HepG2 (cell line): Measurements from ENCODE around the gene DDX23. TPM values are rescaled to one million over a fixed set of nuclear protein-coding genes. Genes with fewer than 3 reads are reported as not detected.

Source experiments
- CEBPZ ChIP-seq: IDR thresholded peaks from 2 replicates; pipeline ENCODE4 v1.6.1; 2012; ENCODE audit warnings: low read length, improper control_type of control experiment
- KLF11 ChIP-seq: IDR thresholded peaks from 2 replicates; pipeline ENCODE4 v1.6.1; 2016; ENCODE audit warnings: missing compliant biosample characterization
- MAX ChIP-seq: IDR thresholded peaks from 2 replicates; pipeline ENCODE4 v1.6.1; 2012; ENCODE audit warnings: inconsistent platforms
- MAZ ChIP-seq, 2 experiments: sonication (generic) in 1 of 2; formaldehyde crosslinking in 1 of 2; IDR thresholded peaks; 2 replicates each; pipeline versions ENCODE4 v1.5.0 to v1.6.1; 2012 to 2020; ENCODE audit warnings: low read depth in 2 of 2, mild to moderate bottlenecking in 2 of 2, borderline replicate concordance in 1 of 2, improper control_type of control experiment in 1 of 2, low read length in 1 of 2, missing genetic modification reagents in 1 of 2, moderate library complexity in 1 of 2
- MED1 ChIP-seq: sonication (generic); formaldehyde crosslinking; IDR thresholded peaks from 2 replicates; pipeline ENCODE4 v1.4.0; 2020; ENCODE audit warnings: missing genetic modification reagents
- PITX1 ChIP-seq: sonication (generic); formaldehyde crosslinking; IDR thresholded peaks from 2 replicates; pipeline ENCODE4 v1.5.1; 2020; ENCODE audit warnings: mild to moderate bottlenecking, missing genetic modification reagents
- SOX5 ChIP-seq: IDR thresholded peaks from 2 replicates; pipeline ENCODE4 v1.6.1; 2016; ENCODE audit warnings: borderline replicate concordance
- TEAD2 ChIP-seq: sonication (generic); formaldehyde crosslinking; IDR thresholded peaks from 2 replicates; pipeline ENCODE4 v1.9.0; 2021; ENCODE audit warnings: missing genetic modification reagents
- ZFX ChIP-seq: sonication (generic); formaldehyde crosslinking; IDR thresholded peaks from 2 replicates; pipeline ENCODE4 v1.4.0; 2020; ENCODE audit warnings: mild to moderate bottlenecking, low read depth, missing genetic modification reagents, moderate library complexity
- ZNF138 ChIP-seq: sonication (generic); formaldehyde crosslinking; IDR thresholded peaks from 2 replicates; pipeline ENCODE4 v1.5.0; 2020; ENCODE audit warnings: mild to moderate bottlenecking, low read depth, missing genetic modification reagents
- ZNF460 ChIP-seq: sonication (generic); formaldehyde crosslinking; IDR thresholded peaks from 2 replicates; pipeline ENCODE4 v1.5.1; 2020; ENCODE audit warnings: missing genetic modification reagents, mild to moderate bottlenecking, borderline replicate concordance
- ZNF496 ChIP-seq: sonication (generic); formaldehyde crosslinking; IDR thresholded peaks from 2 replicates; pipeline ENCODE4 v1.8.1; 2023; ENCODE audit warnings: mild to moderate bottlenecking, moderate library complexity, missing genetic modification reagents; ENCODE audit not compliant: insufficient replicate concordance
- ZNF709 ChIP-seq: sonication (generic); formaldehyde crosslinking; IDR thresholded peaks from 2 replicates; pipeline ENCODE4 v1.5.0; 2020; ENCODE audit warnings: mild to moderate bottlenecking, missing genetic modification reagents
- polyA plus RNA-seq, 8 experiments: library from polyadenylated mRNA; depleted of rRNA in 3 of 8; stranded (reverse) in 7 of 8; unstranded in 1 of 8; fragments of >200 nt; fragmentation: Illumina TruSeq in 4 of 8; extraction: Trizol in 4 of 8; gene quantifications; 2 replicates each; pipeline versions ENCODE4 v1.2.1 to v1.2.3, GENCODE V29; 2011 to 2016; ENCODE audit warnings: low read depth in 4 of 8, missing spikeins in 1 of 8, mixed read lengths in 1 of 8; ENCODE audit not compliant: insufficient read depth in 1 of 8
- total RNA-seq, 5 experiments: library from RNA; depleted of rRNA; stranded (reverse); fragments of >200 nt; fragmentation: Illumina TruSeq; extraction: Trizol; gene quantifications; 2 replicates each; pipeline ENCODE4 v1.2.3, GENCODE V29; 2016; ENCODE audit warnings: low read depth in 1 of 5
- TF ChIP-seq, protein P1 (sequence below): sonication (generic); formaldehyde crosslinking; IDR thresholded peaks from 2 replicates; pipeline ENCODE4 v1.4.0; 2020; ENCODE audit warnings: mild to moderate bottlenecking, missing genetic modification reagents, borderline replicate concordance
- TF ChIP-seq, protein P2 (sequence below): sonication (generic); formaldehyde crosslinking; conservative IDR thresholded peaks from 2 replicates; pipeline ENCODE4 v1.4.0; 2020; ENCODE audit warnings: mild to moderate bottlenecking, missing genetic modification reagents, moderate library complexity

The DDX23 gene
- total and polyA plus RNA-seq, 2 of the 13 experiments (the other 11 are each of a cell fraction or from before 2014, with no cell fraction given): 35.7 to 90.0 TPM

DNA sequence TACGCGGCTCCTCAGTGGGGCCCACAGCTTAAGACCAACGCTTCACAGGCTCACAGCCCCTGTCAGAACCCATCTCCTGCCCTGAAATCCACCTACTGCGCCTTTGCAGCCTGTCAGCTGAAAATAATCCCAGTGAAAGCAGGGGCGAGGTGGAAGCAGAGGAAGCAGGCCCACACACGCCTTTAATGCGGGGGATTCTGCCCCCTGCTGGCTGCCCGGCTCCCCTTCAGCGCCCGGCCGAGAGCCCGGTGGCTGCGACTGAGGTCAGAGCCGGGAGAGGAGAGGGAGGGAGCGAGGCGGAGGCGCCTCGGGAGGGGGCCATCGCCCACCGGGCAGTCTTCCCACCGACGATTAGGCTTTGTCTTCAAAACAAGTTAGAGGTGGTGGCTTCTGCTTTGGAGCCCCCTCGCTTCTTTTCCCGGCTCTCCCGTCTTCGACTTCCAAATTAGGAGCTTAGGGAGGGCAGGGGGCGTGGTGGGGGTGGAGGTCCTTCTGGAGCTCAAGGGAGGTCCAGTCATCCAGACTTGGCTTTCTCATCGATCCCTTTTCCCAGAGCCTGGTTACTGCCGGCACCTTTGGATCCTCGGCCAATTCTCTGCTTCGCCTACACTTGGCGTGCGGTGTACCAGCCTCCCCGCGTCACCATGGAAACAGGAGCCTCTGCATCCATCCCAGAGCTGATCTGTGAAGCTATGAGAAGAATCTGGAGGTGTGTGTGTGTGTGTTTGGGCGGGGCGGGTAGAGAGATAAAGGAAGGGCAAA lies 38.9 kb upstream of the DDX23 start (continued):
- TF ChIP-seq CEBPZ (no peak), TEAD2 (CRISPR knock-in tag) (no peak), ZNF496 (CRISPR knock-in tag) (no peak), ZFX (peak; percentile 80), MAZ (IDR thresholded peaks at IDR 0.05; ENCODE audit: borderline replicate concordance, low read depth, low read length) (no peak), MAZ (CRISPR knock-in tag; IDR thresholded peaks at IDR 0.05; ENCODE audit: low read depth) (peak; percentile 62; the same call in 1 of the 2 replicates), ZNF138 (CRISPR knock-in tag) (no peak), SOX5 (CRISPR knock-in tag) (peak; percentile 28; the same call in 1 of the 2 replicates), PITX1 (CRISPR knock-in tag) (peak; percentile 74; the same call in 1 of the 2 replicates), MAX (peak; percentile 47; the same call in 1 of the 2 replicates), ZNF709 (CRISPR knock-in tag) (no peak), MED1 (0 out of 2 replicates have a peak, but pooled peaks have one; percentile 22), ZNF460 (no peak), KLF11 (CRISPR knock-in tag) (0 out of 2 replicates have a peak, but pooled peaks have one; percentile 38)
- TF ChIP-seq, protein P1, sequence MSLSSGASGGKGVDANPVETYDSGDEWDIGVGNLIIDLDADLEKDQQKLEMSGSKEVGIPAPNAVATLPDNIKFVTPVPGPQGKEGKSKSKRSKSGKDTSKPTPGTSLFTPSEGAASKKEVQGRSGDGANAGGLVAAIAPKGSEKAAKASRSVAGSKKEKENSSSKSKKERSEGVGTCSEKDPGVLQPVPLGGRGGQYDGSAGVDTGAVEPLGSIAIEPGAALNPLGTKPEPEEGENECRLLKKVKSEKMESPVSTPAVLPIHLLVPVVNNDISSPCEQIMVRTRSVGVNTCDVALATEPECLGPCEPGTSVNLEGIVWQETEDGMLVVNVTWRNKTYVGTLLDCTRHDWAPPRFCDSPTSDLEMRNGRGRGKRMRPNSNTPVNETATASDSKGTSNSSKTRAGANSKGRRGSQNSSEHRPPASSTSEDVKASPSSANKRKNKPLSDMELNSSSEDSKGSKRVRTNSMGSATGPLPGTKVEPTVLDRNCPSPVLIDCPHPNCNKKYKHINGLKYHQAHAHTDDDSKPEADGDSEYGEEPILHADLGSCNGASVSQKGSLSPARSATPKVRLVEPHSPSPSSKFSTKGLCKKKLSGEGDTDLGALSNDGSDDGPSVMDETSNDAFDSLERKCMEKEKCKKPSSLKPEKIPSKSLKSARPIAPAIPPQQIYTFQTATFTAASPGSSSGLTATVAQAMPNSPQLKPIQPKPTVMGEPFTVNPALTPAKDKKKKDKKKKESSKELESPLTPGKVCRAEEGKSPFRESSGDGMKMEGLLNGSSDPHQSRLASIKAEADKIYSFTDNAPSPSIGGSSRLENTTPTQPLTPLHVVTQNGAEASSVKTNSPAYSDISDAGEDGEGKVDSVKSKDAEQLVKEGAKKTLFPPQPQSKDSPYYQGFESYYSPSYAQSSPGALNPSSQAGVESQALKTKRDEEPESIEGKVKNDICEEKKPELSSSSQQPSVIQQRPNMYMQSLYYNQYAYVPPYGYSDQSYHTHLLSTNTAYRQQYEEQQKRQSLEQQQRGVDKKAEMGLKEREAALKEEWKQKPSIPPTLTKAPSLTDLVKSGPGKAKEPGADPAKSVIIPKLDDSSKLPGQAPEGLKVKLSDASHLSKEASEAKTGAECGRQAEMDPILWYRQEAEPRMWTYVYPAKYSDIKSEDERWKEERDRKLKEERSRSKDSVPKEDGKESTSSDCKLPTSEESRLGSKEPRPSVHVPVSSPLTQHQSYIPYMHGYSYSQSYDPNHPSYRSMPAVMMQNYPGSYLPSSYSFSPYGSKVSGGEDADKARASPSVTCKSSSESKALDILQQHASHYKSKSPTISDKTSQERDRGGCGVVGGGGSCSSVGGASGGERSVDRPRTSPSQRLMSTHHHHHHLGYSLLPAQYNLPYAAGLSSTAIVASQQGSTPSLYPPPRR: peak; percentile 48; the same call in 1 of the 2 replicates
- TF ChIP-seq, protein P2, sequence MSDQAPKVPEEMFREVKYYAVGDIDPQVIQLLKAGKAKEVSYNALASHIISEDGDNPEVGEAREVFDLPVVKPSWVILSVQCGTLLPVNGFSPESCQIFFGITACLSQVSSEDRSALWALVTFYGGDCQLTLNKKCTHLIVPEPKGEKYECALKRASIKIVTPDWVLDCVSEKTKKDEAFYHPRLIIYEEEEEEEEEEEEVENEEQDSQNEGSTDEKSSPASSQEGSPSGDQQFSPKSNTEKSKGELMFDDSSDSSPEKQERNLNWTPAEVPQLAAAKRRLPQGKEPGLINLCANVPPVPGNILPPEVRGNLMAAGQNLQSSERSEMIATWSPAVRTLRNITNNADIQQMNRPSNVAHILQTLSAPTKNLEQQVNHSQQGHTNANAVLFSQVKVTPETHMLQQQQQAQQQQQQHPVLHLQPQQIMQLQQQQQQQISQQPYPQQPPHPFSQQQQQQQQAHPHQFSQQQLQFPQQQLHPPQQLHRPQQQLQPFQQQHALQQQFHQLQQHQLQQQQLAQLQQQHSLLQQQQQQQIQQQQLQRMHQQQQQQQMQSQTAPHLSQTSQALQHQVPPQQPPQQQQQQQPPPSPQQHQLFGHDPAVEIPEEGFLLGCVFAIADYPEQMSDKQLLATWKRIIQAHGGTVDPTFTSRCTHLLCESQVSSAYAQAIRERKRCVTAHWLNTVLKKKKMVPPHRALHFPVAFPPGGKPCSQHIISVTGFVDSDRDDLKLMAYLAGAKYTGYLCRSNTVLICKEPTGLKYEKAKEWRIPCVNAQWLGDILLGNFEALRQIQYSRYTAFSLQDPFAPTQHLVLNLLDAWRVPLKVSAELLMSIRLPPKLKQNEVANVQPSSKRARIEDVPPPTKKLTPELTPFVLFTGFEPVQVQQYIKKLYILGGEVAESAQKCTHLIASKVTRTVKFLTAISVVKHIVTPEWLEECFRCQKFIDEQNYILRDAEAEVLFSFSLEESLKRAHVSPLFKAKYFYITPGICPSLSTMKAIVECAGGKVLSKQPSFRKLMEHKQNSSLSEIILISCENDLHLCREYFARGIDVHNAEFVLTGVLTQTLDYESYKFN (CRISPR knock-in tag): 0 out of 2 replicates have a peak, but pooled peaks have one; percentile 15
